GM19452 (cell line): ENCODE measurements around the gene RPAP3.

ENCODE experiments used
- ATAC-seq: cut with Tn5 transposase; IDR thresholded peaks from one replicate; pipeline ENCODE4 v1.9.1; 2021; ENCODE audit not compliant: unreplicated experiment

Gene RPAP3

GRCh38 chr12:47743311-47743860 is 37.6 kb upstream of the RPAP3 start:
- no peak for ATAC-seq

- ATAC-seq = no peak
Observed at GRCh38 chr12:47742253-47742825, 36.5 kb upstream of the RPAP3 start.

- no peak for ATAC-seq
Observed at GRCh38 chr12:47741340-47741703, 35.5 kb upstream of the RPAP3 start.

GRCh38 chr12:47740606-47741339 is 34.9 kb upstream of the RPAP3 start:
- no peak for ATAC-seq

- ATAC-seq = no peak
Observed at GRCh38 chr12:47739979-47740378, 34.1 kb upstream of the RPAP3 start.

- ATAC-seq = no peak
Observed at GRCh38 chr12:47739297-47739696, 33.5 kb upstream of the RPAP3 start.

GRCh38 chr12:47737936-47738594 is 32.2 kb upstream of the RPAP3 start:
- ATAC-seq = no peak

GRCh38 chr12:47736877-47737676 is 31.2 kb upstream of the RPAP3 start:
- no peak for ATAC-seq

GRCh38 chr12:47736216-47736615 is 30.4 kb upstream of the RPAP3 start:
- no peak for ATAC-seq

GRCh38 chr12:47735649-47736048 is 29.8 kb upstream of the RPAP3 start:
- ATAC-seq = no peak

GRCh38 chr12:47734725-47735480 is 29.1 kb upstream of the RPAP3 start:
- ATAC-seq = no peak

- no peak for ATAC-seq
Observed at GRCh38 chr12:47733142-47733541, 27.3 kb upstream of the RPAP3 start.

GRCh38 chr12:47732504-47732903 is 26.7 kb upstream of the RPAP3 start:
- no peak for ATAC-seq

GRCh38 chr12:47731723-47732122 is 25.9 kb upstream of the RPAP3 start:
- ATAC-seq = no peak

GRCh38 chr12:47730341-47730744 is 24.5 kb upstream of the RPAP3 start:
- ATAC-seq = no peak

GRCh38 chr12:47729233-47729632 is 23.4 kb upstream of the RPAP3 start:
- no peak for ATAC-seq

GRCh38 chr12:47725893-47726292 is 20.1 kb upstream of the RPAP3 start:
- no peak for ATAC-seq

GRCh38 chr12:47725091-47725772 is 19.4 kb upstream of the RPAP3 start, which contains the start of gene ENDOU:
Gene ENDOU, minus strand, starts transcription at chr12:47725490. Its CDS starts 77 bp downstream, at chr12:47725413.
- ATAC-seq = no peak

GRCh38 chr12:47722941-47723631 is 17.3 kb upstream of the RPAP3 start:
- ATAC-seq = no peak
